ENCODE measurements around the gene ROBO1.

ROBO1 gene

DNA sequence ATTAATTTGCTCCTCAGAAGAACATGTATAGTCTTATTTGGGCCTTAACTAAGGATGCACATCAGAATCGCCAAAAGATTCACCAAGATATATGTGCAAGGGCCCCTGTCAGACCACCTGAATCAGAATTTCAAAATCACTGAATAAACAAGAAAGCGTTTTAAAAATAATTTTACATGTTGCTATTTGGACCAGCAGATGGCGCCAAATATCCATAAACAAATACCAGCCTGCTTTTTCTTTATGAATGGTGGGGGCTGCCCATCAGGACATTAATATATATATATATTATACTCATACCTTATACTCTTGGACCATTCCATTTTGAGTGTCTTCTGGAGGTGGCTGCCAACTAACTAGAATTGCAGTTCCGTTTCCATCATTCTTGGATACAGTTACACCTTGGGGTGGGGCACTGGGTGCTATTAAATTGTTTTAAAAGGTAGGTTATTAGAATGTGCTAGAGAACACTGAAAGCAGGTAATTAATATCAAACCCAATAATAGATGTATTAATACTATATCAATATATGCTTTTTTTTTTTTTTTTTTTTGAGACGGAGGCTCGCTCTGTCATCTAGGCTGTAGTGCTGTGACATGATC is 1108.3 kb downstream of the ROBO1 start:
- peak in 1 of 2 experiments; percentile 9 for DNase-seq

DNA sequence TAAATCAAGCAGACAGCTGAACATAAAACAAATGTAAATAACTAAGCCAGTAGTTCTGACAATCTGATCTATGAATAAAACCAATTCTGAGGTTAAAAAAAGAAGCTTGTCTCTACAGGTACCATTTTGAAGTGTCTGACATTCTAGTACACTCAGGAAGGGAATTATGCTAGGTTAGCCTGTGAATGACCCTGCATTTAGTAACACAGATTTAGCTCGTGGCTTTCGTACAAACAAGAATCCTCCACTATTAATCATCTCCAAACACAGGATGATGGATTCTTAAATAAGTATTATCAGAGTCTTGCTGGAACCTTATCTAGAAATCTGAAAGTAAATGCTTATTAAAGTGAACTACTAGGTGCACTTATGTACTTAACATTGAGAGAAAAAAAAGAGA is 1120.1 kb downstream of the ROBO1 start:
- no peak for DNase-seq

DNA sequence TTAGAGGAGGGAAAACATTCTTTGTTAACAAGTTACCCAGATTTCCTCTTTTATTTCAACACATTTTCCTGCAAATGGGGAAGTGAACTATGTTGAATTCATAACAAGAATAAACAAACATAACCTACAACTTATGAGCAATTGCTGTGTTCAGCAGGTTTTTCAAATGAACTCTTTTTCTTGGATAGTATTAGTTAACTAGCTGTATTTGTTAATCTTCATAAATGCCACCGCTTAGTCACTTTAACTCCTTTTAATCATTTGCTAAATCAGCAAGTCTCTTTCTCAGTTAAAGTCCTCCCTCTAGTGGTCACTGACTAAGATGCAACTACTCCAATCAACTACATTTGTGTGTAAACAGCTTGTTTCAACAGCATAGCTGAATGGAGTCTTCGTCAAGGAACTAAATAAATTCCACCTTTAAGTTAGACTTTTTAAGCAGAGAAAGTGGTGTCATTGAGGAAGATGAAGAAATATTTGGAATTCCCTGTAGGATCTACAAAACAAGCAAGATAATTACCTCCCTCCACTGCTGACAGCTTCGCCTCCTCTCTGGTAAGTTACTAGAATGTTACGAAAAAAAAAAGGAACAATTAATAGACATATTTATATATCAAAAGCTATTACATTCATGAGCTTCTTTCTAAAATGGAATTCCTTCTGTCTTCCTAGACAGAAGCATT is 1122.0 kb downstream of the ROBO1 start:
- peak; percentile 16 to 46 for DNase-seq

- no peak for DNase-seq
These were observed 1123.0 kb downstream of the ROBO1 start for GRCh38 chr3:78644847-78645246.

GRCh38 chr3:78642226-78643035 is 1125.4 kb downstream of the ROBO1 start:
- DNase-seq, result no peak

- no peak for DNase-seq
These were observed 1126.1 kb downstream of the ROBO1 start for GRCh38 chr3:78641703-78642102.

GRCh38 chr3:78634316-78634715 is 1133.5 kb downstream of the ROBO1 start:
- no peak for DNase-seq

DNA sequence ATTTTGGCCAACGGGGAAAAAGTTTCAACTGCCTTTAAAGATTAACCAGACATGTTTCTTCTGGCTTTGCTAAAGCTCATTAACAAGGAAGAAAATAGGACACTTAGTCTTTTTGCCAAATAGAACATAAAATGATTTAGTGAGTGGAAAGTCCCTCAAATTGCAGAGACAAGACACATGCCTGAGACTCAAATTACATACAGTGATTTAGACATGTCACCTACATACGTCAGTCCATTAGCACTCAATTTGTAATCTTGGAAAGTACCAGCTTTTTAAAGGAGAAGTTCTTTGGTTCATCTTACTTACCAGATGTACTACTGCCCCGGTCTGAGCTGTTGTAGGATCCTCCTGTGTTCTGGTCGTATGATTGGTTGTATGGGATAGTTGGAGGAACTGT is 1134.2 kb downstream of the ROBO1 start:
- no peak for DNase-seq

GRCh38 chr3:78632925-78633553 is 1134.8 kb downstream of the ROBO1 start:
- no peak for DNase-seq

DNA sequence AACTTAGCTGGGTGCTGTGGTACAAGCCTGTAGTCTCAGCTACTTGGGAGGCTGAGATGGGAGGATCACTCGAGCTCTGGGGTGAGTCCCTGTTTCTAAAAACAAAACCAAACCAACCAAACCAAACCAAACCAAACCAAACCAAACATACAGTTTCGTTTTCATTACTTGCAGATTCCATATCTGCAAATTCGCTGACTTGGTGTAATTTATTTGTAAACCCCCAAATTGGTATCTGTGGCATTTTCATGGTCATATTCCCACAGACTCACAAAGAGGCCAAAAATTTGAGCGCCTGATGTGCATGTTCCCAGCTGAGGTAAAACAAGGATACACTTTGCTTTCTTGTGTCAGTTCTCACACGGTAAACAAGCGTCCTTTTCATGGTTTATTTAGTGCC is 1138.3 kb downstream of the ROBO1 start:
- no peak for DNase-seq

DNA sequence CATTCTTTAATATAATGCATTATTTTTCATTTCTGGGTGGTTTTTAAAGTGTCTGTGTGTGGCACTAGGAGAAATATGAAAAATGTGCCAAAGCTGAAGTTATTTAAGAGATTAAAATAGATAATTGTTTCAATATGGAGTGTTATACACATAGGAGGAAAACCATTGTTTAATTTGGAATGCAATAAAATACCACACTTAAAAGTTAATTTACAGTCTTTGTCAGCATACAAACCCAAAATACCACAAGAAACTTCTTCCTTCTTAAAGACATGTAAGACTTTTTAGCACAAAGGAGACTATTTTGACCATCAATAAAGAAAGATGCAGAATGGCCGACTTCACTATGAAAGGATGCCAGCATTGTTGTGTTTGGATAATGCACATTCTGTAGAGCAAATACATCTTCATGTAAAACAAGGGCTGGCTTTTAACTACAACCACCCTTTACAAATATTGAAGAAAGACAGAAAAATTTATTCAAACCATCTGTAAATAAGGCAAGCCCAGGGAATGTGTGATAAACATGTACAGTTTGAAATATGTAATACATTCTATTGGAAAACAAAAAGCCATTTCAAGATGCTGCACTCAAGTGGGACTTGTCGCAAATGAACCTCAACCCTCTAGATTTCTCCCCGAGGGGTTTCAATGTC is 1146.6 kb downstream of the ROBO1 start:
- no peak for DNase-seq

DNA sequence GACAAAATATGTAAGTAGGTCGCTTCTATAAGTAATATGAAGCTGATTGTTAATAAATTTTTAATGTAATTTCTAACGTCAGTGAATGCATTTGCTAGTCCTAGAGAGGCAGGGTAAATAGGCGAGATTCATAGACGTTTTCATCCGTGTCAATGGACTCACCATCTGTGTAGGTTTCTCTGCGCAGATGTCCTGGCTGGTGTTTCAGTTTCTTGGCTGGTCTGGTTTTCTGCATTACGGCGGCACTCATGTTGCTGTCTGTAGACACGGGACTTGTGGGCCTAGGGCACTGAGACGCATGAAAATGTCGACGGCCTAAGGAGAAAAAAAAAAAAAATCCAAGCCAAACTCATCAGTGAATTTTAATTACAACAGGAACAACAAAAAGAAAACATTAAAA is 1153.3 kb downstream of the ROBO1 start:
- DNase-seq, result no peak

DNA sequence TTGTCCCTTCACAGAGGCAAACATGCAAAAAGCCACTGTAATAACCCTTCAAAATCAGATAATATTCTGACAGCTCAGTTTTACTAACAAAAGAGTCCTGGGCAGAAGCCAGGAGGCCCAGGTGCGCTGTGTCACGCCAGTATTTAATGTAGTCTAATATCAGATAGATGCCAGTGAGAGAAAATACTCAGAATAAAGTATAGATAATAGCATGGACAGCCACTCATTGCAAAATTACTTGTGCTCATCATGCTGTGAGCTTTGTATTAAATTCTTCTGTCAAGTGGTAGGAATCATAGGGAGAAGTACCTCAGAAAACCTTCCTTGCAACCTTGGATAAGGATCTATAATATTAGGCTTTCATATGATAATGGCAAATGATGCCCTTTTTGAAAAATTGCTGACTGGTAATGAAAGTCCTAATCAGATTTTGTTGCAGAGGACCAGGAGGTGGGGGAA is 1154.3 kb downstream of the ROBO1 start:
- DNase-seq, result peak; percentile 46 to 60

GRCh38 chr3:78611278-78611677 is 1156.5 kb downstream of the ROBO1 start:
- DNase-seq, result no peak

- DNase-seq, result no peak
These were observed 1157.2 kb downstream of the ROBO1 start for GRCh38 chr3:78610462-78611125.

DNA sequence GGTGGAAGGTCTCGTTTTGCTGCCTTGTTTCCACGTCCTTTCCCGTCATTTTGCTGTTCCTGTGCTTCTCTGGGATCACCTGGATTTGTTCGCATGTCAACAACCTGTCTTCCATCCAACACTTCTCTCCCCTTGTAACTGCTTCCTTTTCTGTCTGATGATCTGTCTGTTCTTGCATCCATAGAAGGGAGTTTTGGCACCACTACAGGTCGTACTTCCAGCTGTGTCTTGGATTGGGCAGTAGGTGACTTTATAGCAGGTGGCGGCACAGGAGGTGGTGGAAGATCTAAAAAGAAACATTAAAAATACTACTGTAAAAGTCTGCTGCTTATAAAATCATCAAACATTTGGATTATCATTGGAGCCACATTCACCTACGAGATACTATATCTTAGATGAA is 1161.0 kb downstream of the ROBO1 start:
- no peak for DNase-seq

GRCh38 chr3:78605178-78605577 is 1162.6 kb downstream of the ROBO1 start:
- no peak for DNase-seq

- no peak for DNase-seq
These were observed 1163.5 kb downstream of the ROBO1 start for GRCh38 chr3:78604341-78604740.

DNA sequence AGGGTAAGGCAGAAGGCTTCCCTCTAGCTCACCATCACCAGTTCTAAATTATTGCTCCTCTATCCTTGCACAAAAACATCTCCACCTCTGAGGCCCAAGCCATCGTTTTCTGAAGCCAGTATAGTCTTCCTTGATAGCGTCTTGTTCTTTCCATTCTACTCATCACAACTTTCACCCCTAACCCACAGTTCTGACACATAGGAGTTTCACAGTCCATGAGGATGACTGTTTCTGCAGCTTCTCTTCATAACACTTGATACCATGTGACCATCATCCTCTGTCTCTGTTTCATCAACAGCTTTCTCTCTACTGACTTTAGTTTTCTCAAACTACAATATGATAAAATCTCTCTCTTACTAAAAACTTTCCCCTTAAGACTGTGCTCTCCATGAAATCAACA is 1166.5 kb downstream of the ROBO1 start:
- no peak for DNase-seq

DNA sequence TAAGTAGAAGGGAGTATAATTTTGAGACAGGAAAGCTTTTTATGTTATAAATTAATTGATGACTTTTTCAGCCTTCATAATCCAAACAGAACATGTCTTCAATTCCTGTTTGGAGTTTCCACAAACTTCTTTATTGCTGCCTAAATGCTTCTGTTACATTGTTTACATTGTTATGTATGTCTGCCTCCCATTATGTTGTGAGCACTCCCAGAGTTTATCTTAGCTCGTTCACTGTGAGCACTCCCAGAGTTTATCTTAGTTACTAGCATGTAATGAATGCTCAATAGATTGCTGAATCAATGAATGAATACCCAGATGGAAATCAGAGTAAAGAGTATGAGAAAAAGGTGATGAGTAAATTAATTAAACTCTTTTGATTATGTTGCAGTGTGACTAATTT is 1178.0 kb downstream of the ROBO1 start:
- no peak for DNase-seq

DNA sequence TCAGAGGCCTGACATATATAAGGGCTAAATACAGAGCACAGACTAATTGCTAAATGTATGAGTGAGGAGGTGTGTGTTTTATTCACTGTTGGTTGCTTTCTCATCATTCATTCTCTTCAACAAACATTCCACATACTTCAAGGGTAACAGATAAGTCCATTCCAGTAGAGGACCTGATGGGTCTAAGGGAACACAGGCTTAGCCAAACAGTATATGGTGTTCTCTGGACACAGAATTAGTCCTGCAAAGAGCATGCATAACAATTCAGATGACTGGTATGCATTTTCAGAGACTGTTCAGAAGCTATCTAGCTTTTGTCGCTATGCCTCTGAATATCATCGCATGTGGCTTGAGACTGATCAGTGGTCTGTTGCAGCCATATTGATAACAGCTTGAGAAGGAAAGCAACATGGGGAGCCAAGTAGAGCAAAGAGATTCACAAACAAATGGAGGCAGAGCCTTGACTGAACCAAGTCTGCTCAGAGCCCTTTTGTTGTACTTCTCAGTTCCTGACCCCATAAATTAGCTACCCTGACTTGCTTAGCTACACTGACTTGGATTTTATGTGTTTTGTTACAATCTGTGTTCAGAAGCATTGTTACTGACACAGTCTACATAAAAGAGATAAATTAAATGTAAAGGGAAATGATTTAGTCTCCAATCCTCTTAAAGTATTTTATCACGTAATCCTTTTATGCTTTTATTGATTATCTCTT is 1178.7 kb downstream of the ROBO1 start:
- DNase-seq, result no peak

DNA sequence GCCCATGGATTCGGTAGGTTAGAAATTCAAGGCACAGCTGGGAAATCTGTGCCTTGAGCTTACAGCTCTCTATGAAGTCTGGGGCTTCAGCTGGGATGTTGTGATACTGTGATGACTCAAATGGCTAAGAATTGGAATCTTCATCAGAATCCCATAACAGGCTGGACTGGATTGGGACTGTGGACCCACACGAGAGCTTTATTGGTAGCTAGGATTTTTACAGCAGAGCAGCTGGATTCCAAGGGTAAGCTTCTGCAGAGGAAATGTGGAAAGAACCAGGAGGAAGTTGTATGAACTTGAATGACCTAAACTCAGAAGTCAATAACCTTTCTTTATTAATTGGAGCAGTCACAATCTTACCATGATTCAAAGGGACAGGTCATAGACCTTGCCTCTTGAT is 1187.1 kb downstream of the ROBO1 start:
- DNase-seq, result no peak
